ENCODE measurements around the gene CSF1.

The CSF1 gene

DNA sequence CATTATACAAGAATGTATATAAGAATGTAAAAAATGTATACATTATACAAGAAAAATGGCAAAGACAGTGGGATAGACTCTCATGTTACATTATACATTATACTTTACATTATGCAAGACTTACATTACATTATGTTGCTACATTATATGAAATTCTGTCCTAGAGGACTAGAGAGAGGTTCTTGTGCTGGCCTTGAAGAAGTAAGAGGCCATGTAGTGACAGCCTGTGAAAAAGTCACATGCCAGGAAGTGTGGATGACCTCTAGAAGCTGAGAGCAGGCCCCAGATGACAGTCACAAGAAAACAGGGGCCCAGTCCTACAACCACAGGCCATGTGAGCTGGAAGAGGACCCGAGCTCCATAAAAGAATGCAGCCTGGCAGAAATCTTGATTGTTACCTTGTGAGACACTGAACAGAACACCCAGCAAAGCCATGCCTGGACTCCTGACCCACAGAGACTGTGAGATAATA lies 43.4 kb downstream of the CSF1 start:
- H2AK5ac ChIP-seq (ENCODE audit: low read length, severe bottlenecking) = no peak overlapping the region
- peaks cover 2% of the 10 kb centered on the region for H3K4me1 ChIP-seq (ENCODE audit: control insufficient read depth, insufficient read depth, low read depth, low read length)
- H3K36me3 ChIP-seq (ENCODE audit: control insufficient read depth in 1 of 2, insufficient read depth in 2 of 2, low read depth in 1 of 2, low read length in 2 of 2) = no peaks in the 10 kb centered on the region
- H2BK12ac ChIP-seq (ENCODE audit: low read length in 2 of 2) = no peak overlapping the region
- peak overlapping the region in 1 of 2 experiments; percentile 67 for H3K4ac ChIP-seq (ENCODE audit: low read depth in 1 of 2, low read length in 2 of 2)
- no peak overlapping the region for H3K4me2 ChIP-seq (ENCODE audit: low read length, poor library complexity, severe bottlenecking)
- no peak overlapping the region for H3K23ac ChIP-seq (ENCODE audit: low read length in 2 of 2)
- H3K4me3 ChIP-seq (ENCODE audit: insufficient read depth in 1 of 2, low read depth in 1 of 2, low read length in 2 of 2) = no peak overlapping the region
- no peak overlapping the region for H3K9ac ChIP-seq (ENCODE audit: low read length)
- no peak overlapping the region for H3K27ac ChIP-seq (ENCODE audit: low read length, poor library complexity, severe bottlenecking)
- no peak overlapping the region for H4K8ac ChIP-seq (ENCODE audit: low read length)
- H2BK120ac ChIP-seq (ENCODE audit: low read depth, low read length) = no peak overlapping the region
- peak; percentile 62 for DNase-seq
- H3K18ac ChIP-seq (ENCODE audit: low read depth in 1 of 2, low read length in 2 of 2) = peak overlapping the region; percentile 3 to 48
- H3K79me1 ChIP-seq (replicated peaks; ENCODE audit: low read length, poor library complexity, severe bottlenecking) = no peaks in the 10 kb centered on the region
- H3K27me3 ChIP-seq (ENCODE audit: control insufficient read depth in 1 of 2, insufficient read depth in 1 of 2, low read length in 2 of 2) = no peaks in the 10 kb centered on the region
- no peak overlapping the region for H2BK15ac ChIP-seq (ENCODE audit: low read depth, poor library complexity, severe bottlenecking)
- WGBS = 0% methylated on average over 1 of the region's 1 CpG
- H3K9me3 ChIP-seq (ENCODE audit: control insufficient read depth, low read length) = no peaks in the 10 kb centered on the region
- no peak overlapping the region for H2AFZ ChIP-seq (ENCODE audit: low read depth, low read length)
- no peak overlapping the region for H2BK5ac ChIP-seq (ENCODE audit: low read depth, low read length, poor library complexity, severe bottlenecking)
- H4K91ac ChIP-seq (ENCODE audit: low read length) = no peak overlapping the region
- H3K14ac ChIP-seq (ENCODE audit: low read length in 2 of 2) = no peak overlapping the region

DNA sequence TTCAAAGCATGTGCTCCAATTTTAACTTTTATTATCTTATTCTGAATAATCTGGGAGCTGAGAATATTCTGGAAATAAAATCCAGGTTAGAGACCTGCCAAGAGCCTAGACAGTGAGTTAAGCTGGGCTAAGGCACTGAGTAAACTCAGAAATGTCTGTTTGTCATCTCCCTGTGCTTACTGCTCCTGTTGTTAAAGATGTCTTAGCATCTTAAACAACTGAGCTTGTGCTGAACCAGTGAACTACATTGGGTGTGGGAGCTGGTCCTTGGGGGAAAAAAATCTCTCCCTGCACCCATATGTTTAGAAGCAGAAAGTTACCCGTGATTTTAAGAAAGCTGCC lies 49.0 kb downstream of the CSF1 start:
- Histone ChIP-seq H2BK12ac (ENCODE audit: low read length in 2 of 2) (peak overlapping the region; percentile 76 to 80), H2AFZ (ENCODE audit: low read depth, low read length) (no peak overlapping the region), H3K14ac (ENCODE audit: low read length in 2 of 2) (no peak overlapping the region), H3K23ac (ENCODE audit: low read length in 2 of 2) (no peak overlapping the region), H3K9ac (ENCODE audit: low read length) (peak overlapping the region; percentile 54), H3K36me3 (ENCODE audit: control insufficient read depth in 1 of 2, insufficient read depth in 2 of 2, low read depth in 1 of 2, low read length in 2 of 2) (no peaks in the 10 kb centered on the region), H3K4ac (ENCODE audit: low read depth in 1 of 2, low read length in 2 of 2) (no peak overlapping the region), H3K27ac (ENCODE audit: low read length, poor library complexity, severe bottlenecking) (peak overlapping the region; percentile 95), H3K4me2 (ENCODE audit: low read length, poor library complexity, severe bottlenecking) (no peak overlapping the region), H2BK5ac (ENCODE audit: low read depth, low read length, poor library complexity, severe bottlenecking) (peak overlapping the region; percentile 84), H4K91ac (ENCODE audit: low read length) (peak overlapping the region; percentile 57), H2BK120ac (ENCODE audit: low read depth, low read length) (no peak overlapping the region), H3K9me3 (ENCODE audit: control insufficient read depth, low read length) (no peaks in the 10 kb centered on the region), H2BK15ac (ENCODE audit: low read depth, poor library complexity, severe bottlenecking) (no peak overlapping the region), H3K79me1 (replicated peaks; ENCODE audit: low read length, poor library complexity, severe bottlenecking) (no peaks in the 10 kb centered on the region), H3K18ac (ENCODE audit: low read depth in 1 of 2, low read length in 2 of 2) (peak overlapping the region; percentile 16 to 55), H3K4me1 (ENCODE audit: control insufficient read depth, insufficient read depth, low read depth, low read length) (peaks cover 6% of the 10 kb centered on the region), H3K27me3 (ENCODE audit: control insufficient read depth in 1 of 2, insufficient read depth in 1 of 2, low read length in 2 of 2) (no peaks in the 10 kb centered on the region), H2AK5ac (ENCODE audit: low read length, severe bottlenecking) (peak overlapping the region; percentile 66), H3K4me3 (ENCODE audit: insufficient read depth in 1 of 2, low read depth in 1 of 2, low read length in 2 of 2) (no peak overlapping the region), H4K8ac (ENCODE audit: low read length) (no peak overlapping the region)
- WGBS = 0% methylated on average over 1 of the region's 1 CpG
- DNase-seq = no peak

DNA sequence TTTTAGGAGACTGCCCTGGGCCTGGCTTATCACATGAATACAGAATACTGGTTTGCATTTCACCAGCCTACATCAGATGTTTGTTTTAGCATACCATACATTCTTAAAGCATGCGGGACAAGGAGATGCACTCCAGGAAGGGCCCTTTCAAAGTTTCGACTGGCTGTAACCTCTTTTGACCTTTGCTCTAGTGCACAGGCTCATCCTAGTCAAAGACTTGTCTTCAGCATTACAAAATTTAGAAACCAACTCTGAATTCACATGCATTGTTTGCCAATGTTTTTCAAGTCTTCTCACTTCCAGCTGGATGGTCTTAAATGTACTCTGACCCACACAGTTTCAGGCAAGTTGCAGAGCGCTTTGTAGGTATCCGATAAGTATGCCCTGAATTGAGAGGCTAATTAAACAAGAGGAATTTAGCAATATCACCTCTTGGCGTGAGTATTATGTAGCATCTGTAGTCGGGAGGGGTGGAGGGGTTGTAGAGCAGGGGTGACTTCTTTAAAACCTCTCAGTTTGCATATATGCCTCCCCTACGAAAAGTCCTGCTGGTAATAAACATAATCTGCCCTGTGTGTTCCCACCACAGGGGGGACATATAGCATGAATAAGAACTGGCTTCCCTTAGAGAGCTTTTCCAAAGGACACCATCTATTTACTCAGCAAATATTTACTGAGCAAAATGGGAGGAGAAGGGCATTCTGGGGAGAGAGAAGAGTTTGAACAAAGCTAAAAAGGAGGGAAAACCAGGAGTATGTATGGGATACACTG lies 49.5 kb downstream of the CSF1 start:
- Histone ChIP-seq H4K8ac (ENCODE audit: low read length) (peak overlapping the region; percentile 41), H2BK15ac (ENCODE audit: low read depth, poor library complexity, severe bottlenecking) (no peak overlapping the region), H3K14ac (ENCODE audit: low read length in 2 of 2) (no peak overlapping the region), H3K27me3 (ENCODE audit: control insufficient read depth in 1 of 2, insufficient read depth in 1 of 2, low read length in 2 of 2) (no peaks in the 10 kb centered on the region), H2AK5ac (ENCODE audit: low read length, severe bottlenecking) (no peak overlapping the region), H3K79me1 (replicated peaks; ENCODE audit: low read length, poor library complexity, severe bottlenecking) (no peaks in the 10 kb centered on the region), H2AFZ (ENCODE audit: low read depth, low read length) (no peak overlapping the region), H2BK12ac (ENCODE audit: low read length in 2 of 2) (peak overlapping the region; percentile 45 to 50), H3K9me3 (ENCODE audit: control insufficient read depth, low read length) (no peaks in the 10 kb centered on the region), H3K4me2 (ENCODE audit: low read length, poor library complexity, severe bottlenecking) (peak overlapping the region; percentile 63), H3K18ac (ENCODE audit: low read depth in 1 of 2, low read length in 2 of 2) (peak overlapping the region in 1 of 2 experiments; percentile 83), H3K27ac (ENCODE audit: low read length, poor library complexity, severe bottlenecking) (peak overlapping the region; percentile 95), H3K4me3 (ENCODE audit: insufficient read depth in 1 of 2, low read depth in 1 of 2, low read length in 2 of 2) (no peak overlapping the region), H3K4ac (ENCODE audit: low read depth in 1 of 2, low read length in 2 of 2) (no peak overlapping the region), H4K91ac (ENCODE audit: low read length) (peak overlapping the region; percentile 15), H3K23ac (ENCODE audit: low read length in 2 of 2) (no peak overlapping the region), H2BK5ac (ENCODE audit: low read depth, low read length, poor library complexity, severe bottlenecking) (no peak overlapping the region), H3K4me1 (ENCODE audit: control insufficient read depth, insufficient read depth, low read depth, low read length) (peaks cover 6% of the 10 kb centered on the region), H3K36me3 (ENCODE audit: control insufficient read depth in 1 of 2, insufficient read depth in 2 of 2, low read depth in 1 of 2, low read length in 2 of 2) (no peaks in the 10 kb centered on the region), H2BK120ac (ENCODE audit: low read depth, low read length) (peak overlapping the region; percentile 92), H3K9ac (ENCODE audit: low read length) (peak overlapping the region; percentile 54)
- 24% methylated on average over 5 of the region's 7 CpGs for WGBS
- peak; percentile 66 for DNase-seq

DNA sequence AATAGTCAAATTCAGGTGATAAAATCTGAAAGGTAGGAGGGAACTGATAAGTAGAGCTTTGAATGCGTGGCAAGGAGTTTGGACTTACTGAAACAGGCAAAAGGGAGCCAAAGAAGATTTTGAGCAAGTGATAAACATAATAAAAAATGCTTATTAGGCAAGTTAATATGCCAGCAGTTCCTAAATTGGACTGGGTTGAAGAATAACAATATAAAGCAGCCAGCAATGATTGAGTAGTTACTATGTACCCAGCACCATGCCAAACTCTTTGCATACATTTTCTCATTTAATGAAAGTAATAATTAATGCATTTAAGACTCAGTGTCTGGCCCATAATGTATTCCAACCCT lies 50.1 kb downstream of the CSF1 start:
- Histone ChIP-seq H3K4me3 (ENCODE audit: insufficient read depth in 1 of 2, low read depth in 1 of 2, low read length in 2 of 2) (no peak overlapping the region), H3K36me3 (ENCODE audit: control insufficient read depth in 1 of 2, insufficient read depth in 2 of 2, low read depth in 1 of 2, low read length in 2 of 2) (no peaks in the 10 kb centered on the region), H3K14ac (ENCODE audit: low read length in 2 of 2) (no peak overlapping the region), H3K18ac (ENCODE audit: low read depth in 1 of 2, low read length in 2 of 2) (peak overlapping the region in 1 of 2 experiments; percentile 83), H3K79me1 (replicated peaks; ENCODE audit: low read length, poor library complexity, severe bottlenecking) (no peaks in the 10 kb centered on the region), H3K23ac (ENCODE audit: low read length in 2 of 2) (no peak overlapping the region), H2BK12ac (ENCODE audit: low read length in 2 of 2) (no peak overlapping the region), H3K9ac (ENCODE audit: low read length) (no peak overlapping the region), H3K9me3 (ENCODE audit: control insufficient read depth, low read length) (no peaks in the 10 kb centered on the region), H3K4ac (ENCODE audit: low read depth in 1 of 2, low read length in 2 of 2) (no peak overlapping the region), H2BK120ac (ENCODE audit: low read depth, low read length) (peak overlapping the region; percentile 92), H3K27me3 (ENCODE audit: control insufficient read depth in 1 of 2, insufficient read depth in 1 of 2, low read length in 2 of 2) (no peaks in the 10 kb centered on the region), H4K91ac (ENCODE audit: low read length) (no peak overlapping the region), H2BK15ac (ENCODE audit: low read depth, poor library complexity, severe bottlenecking) (no peak overlapping the region), H3K27ac (ENCODE audit: low read length, poor library complexity, severe bottlenecking) (peak overlapping the region; percentile 95), H2AK5ac (ENCODE audit: low read length, severe bottlenecking) (no peak overlapping the region), H3K4me1 (ENCODE audit: control insufficient read depth, insufficient read depth, low read depth, low read length) (peaks cover 6% of the 10 kb centered on the region), H3K4me2 (ENCODE audit: low read length, poor library complexity, severe bottlenecking) (no peak overlapping the region), H2AFZ (ENCODE audit: low read depth, low read length) (no peak overlapping the region), H2BK5ac (ENCODE audit: low read depth, low read length, poor library complexity, severe bottlenecking) (no peak overlapping the region), H4K8ac (ENCODE audit: low read length) (no peak overlapping the region)
- 42% methylated on average over 1 of the region's 1 CpG for WGBS
- DNase-seq = no peak

Measured in mesenchymal stem cell (in vitro differentiated cells and primary cell).